ENCODE results near the gene TESK2. TPM values are rescaled to one million over a fixed set of nuclear protein-coding genes. Genes with fewer than 3 reads are reported as not detected.
A peak's percentile ranks its signal among the peaks of the same experiment; 100 is the strongest.

Gene TESK2
- total RNA-seq, 2 donors from 2014 or later, result 2.8 to 3.5 TPM

DNA sequence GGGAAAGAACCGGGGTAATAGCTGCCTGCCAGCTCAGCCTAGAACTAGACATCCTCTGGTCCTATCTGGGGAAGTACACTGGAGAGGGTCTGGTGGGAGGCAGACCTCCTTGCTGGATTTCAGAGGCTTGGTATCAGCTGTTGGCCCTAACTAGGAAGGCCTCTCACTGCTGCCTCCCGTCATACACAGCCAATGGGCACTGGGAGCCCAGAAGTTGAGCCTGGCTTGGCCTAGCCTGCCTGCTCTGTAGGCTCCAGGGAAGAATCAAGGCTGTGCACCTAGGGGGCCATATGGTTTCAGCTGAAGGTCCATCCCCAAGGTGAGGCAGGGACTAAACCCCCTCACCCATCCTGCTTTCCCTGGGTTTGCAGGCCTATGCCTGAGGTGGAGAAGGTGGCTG lies 146.5 kb downstream of the TESK2 start:
- H3K9me3 ChIP-seq, result no peaks in the 10 kb centered on the region
- H3K4me3 ChIP-seq, result no peak overlapping the region
- DNase-seq (ENCODE audit: low spot score), result no peak
- TF ChIP-seq CTCF (IDR thresholded peaks at IDR 0.05), result no peak
- peaks cover 29% of the 10 kb centered on the region for H3K36me3 ChIP-seq
- H3K4me1 ChIP-seq, result peaks cover 0 to 36% of the 10 kb centered on the region in 2 donors
- no peak overlapping the region for H3K27ac ChIP-seq
- no peaks in the 10 kb centered on the region for H3K27me3 ChIP-seq

GRCh38 chr1:45340816-45341466 lies 150.0 kb downstream of the TESK2 start:
- H3K4me1 ChIP-seq, result peaks cover 0 to 16% of the 10 kb centered on the region in 2 donors
- peak overlapping the region; percentile 89 to 97 for H3K27ac ChIP-seq
- no peaks in the 10 kb centered on the region for H3K27me3 ChIP-seq
- no peaks in the 10 kb centered on the region for H3K9me3 ChIP-seq
- H3K4me3 ChIP-seq, result peak overlapping the region; percentile 59 to 82
- peaks cover 29% of the 10 kb centered on the region for H3K36me3 ChIP-seq
- DNase-seq (ENCODE audit: low spot score), result no peak
- no peak for TF ChIP-seq CTCF (IDR thresholded peaks at IDR 0.05)

DNA sequence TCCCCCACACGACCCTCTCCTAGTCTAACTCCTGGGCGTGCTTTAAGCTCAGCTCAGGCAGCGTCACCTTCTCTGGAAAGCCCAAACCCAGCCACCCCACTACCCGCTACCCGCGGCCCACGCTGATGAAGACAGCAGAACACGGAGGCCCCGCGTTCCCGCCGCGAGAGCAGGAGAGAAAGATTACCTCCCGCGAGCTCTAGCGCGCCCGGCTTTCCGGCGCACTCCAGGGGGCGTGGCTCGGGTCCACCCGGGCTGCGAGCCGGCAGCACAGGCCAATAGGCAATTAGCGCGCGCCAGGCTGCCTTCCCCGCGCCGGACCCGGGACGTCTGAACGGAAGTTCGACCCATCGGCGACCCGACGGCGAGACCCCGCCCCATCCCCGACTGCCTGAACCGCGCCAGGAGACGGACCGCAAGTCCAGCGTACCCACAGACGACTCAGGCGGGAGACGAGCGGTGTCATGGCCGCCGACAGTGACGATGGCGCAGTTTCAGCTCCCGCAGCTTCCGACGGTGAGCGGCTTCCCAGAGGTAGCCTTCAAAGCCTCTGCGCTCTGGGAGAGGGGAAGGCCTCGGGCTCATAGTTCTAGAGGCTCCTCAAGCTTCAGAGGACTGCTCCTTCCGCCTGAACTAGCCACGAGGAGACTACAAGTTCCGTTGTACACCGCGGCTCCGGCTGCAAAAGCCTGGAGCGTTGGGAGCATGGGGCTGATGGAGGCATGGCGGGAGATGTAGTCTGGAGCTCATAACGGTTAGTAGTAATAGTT lies 151.0 kb downstream of the TESK2 start, which contains the start of the genes MUTYH and TOE1:
MUTYH (minus strand) TSS at position 652 of the 770 bp plus-strand sequence. CDS start 5,935 bp downstream, outside the sequence.
TOE1 (plus strand) TSS at position 382 of the 770 bp plus-strand sequence; CDS start at position 465, 83 bp downstream.
- H3K4me3 ChIP-seq, result peak within 1 kb of the TSS; percentile 59 to 82
- peak in 1 of 2 donors; percentile 42 for TF ChIP-seq CTCF (IDR thresholded peaks at IDR 0.05)
- H3K9me3 ChIP-seq, result no peaks in the 10 kb centered on the region
- DNase-seq (ENCODE audit: low spot score), result peak; percentile 91
- H3K4me1 ChIP-seq, result peaks cover 0 to 16% of the 10 kb centered on the region in 2 donors
- H3K36me3 ChIP-seq, result peaks cover 29% of the 10 kb centered on the region
- H3K27ac ChIP-seq, result peak within 1 kb of the TSS; percentile 89 to 97
- no peaks in the 10 kb centered on the region for H3K27me3 ChIP-seq

DNA sequence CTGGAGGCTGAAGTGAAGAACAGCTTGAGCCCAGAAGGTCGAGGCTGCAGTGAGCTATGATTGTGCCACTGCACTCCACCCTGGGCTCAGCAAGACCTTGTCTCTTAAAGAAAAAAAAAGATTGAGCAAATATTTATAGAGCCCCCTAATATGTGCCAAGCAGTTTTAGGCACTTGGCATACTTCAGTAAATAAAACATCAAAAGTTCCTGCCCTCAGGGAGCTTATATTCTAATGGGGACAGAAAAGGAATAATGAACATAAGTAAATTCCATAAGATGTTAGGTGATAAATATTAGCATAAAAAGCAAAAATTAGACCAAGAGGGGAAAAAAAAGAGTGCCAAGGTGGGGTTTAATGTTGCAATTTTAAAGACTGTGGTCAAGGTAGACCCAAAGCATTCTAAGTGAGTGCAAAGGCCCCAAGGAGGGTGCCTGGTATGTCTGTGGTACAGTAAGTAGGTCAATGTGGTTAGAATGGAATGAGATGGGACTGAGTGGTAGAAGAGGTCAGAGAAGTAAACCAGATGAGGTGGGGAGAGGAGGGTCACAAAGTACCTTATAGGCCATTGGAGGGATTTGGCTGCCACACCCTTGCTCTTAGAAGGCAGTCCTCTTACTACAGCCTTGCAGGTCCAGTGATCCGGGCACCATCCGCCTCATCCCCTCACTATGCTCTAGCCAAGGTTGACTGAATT lies 153.2 kb downstream of the TESK2 start:
- H3K27me3 ChIP-seq, result no peaks in the 10 kb centered on the region
- no peak overlapping the region for H3K27ac ChIP-seq
- DNase-seq (ENCODE audit: low spot score), result no peak
- no peak overlapping the region for H3K4me3 ChIP-seq
- TF ChIP-seq CTCF (IDR thresholded peaks at IDR 0.05), result no peak
- H3K4me1 ChIP-seq, result peaks cover 0 to 27% of the 10 kb centered on the region in 2 donors
- peaks cover 24% of the 10 kb centered on the region for H3K36me3 ChIP-seq
- no peaks in the 10 kb centered on the region for H3K9me3 ChIP-seq

- H3K27me3 ChIP-seq, result no peaks in the 10 kb centered on the region
Measured at GRCh38 chr1:45335855-45336324, 155.1 kb downstream of the TESK2 start.

More at GRCh38 chr1:45335855-45336324, 155.1 kb downstream of the TESK2 start:
- no peak for TF ChIP-seq CTCF (IDR thresholded peaks at IDR 0.05)
- no peak overlapping the region for H3K4me3 ChIP-seq
- no peak for DNase-seq (ENCODE audit: low spot score)
- peaks cover 24% of the 10 kb centered on the region for H3K36me3 ChIP-seq
- H3K4me1 ChIP-seq, result peaks cover 0 to 16% of the 10 kb centered on the region in 2 donors
- no peak overlapping the region for H3K27ac ChIP-seq
- no peaks in the 10 kb centered on the region for H3K9me3 ChIP-seq

Measured in right atrium auricular region (tissue), 2 donors.